GM18508 (cell line): Measurements from ENCODE around the gene TCEAL9.
"Not testable (repeated sequence)": the region's sequence is repeated elsewhere in the genome, so short reads cannot be mapped to it uniquely, and the experiment has no call there.

Experiments
- ATAC-seq: cut with Tn5 transposase; IDR thresholded peaks from one replicate; pipeline ENCODE4 v1.9.1; 2021; ENCODE audit warnings: moderate number of reproducible peaks; ENCODE audit not compliant: insufficient read depth, unreplicated experiment

Gene TCEAL9

DNA sequence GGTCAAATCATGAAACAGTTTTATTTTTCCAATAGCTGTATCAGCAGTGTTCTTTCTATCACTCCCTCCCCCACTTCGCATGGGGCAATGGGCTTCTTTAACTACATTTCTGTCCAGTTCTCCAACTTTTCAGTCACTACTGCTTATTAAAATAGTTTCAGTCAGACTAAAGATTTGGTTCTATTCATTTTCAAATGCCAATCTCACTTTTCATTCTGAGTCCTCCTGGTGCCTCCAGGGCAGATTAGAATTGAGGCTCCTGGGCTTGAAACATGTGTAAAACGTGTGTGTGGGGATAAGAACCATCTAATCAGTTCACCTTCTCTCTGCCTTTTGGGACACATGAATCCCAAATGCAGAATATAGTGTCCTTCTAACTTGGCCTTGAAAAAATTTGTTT, 16.6 kb downstream of the TCEAL9 start:
- ATAC-seq: no peak

DNA sequence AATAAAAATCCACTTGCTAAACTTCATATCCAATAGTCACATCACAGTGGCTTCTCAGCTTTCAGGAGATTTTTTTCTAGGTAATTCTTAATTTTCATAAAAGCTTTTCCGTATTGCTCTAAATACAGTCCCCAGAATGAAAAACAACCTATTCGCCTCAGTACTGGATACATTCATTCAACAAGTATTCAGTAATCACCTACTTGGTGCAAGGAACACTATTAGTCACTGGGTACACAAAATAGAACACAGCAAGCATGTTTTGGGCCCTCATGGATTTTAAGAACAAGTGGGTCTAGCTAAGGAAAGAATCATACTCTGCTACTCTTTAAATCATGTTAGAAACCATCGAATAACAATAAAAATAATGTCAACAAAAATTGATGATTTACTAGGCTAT, 17.3 kb downstream of the TCEAL9 start:
- no peak for ATAC-seq

DNA sequence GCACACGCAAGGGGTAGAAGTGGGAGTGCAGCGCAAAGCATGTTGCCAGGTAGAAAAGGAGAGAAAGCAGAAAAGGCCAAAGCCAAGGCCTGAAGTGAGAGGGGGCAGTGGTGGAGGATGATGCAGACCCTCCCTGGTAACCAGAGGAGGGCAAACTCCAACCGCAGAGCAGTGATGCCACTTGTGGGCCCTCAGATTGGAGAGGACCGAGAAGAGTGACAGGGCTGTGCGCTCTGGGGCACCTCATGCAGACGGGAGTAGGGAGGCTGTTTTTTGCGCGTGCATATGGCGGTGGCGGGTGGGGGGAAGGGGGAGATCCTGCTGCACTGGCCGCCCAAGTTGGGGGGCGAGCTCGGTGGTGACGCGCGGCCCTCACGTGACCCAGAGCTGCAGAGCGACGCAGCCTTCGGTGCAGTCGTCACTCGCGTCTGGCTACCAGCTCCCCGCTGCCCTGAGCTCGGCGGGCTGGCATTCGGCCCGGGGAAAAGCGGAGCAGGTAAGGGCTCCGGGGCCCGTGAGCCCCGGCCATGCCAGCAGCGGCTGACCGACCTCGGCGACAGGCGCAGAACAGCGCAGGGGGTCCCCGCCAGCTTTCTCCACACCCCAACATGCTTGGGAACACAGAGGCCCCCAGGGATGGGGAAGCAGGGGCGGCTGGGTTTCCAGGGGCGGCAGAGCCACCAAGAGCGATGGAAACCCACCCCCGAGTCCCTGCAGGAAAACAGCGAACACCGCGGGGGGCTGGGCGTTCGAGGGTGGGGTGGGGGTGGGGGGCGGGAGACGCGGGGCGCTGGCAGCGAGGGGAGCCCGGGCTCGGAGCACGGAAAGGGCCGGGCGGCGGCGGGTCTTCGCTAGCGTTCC, 20.0 kb downstream of the TCEAL9 start, which contains the start of gene BEX3:
Gene BEX3 (plus strand): TSS at position 421 of the 861 bp plus-strand sequence. CDS start 984 bp downstream, outside the sequence.
- ATAC-seq: no peak

DNA sequence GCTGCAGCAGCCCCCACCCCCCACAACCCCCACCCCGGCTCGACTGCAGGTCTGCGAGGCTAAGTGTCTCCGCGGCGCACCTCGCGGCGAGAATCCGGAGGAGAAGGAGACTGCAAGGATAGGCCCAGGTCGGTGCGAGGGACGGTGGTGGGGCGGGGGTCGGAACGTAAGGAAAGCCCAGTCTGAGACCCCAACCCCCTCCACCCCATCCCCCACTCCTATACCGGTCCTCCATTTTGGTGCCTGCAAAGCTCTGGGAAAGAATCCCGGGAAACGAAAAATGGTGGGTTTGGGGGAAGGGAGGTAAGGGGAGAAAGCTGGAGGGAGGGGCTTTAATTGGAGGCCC, 20.6 kb downstream of the TCEAL9 start:
- ATAC-seq: no peak

DNA sequence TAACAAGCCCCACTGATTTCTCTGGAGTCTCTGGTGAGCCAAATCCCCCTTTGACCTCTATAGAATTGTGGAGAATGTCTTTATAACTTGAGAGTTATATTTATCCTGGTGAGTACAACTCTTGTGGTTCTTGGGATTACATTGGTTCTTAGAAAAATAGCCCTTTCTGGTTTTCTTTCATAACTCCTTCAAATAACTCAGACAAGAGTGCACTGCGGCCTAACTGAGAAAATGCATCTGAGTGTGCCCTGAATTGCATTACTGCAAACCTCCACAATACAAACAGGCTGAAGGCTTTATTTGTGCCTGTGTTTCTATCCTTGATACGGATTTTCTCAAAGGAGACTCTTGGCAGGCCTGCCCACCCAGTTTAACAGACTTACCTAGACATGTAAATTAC, 22.7 kb downstream of the TCEAL9 start:
- no peak for ATAC-seq

DNA sequence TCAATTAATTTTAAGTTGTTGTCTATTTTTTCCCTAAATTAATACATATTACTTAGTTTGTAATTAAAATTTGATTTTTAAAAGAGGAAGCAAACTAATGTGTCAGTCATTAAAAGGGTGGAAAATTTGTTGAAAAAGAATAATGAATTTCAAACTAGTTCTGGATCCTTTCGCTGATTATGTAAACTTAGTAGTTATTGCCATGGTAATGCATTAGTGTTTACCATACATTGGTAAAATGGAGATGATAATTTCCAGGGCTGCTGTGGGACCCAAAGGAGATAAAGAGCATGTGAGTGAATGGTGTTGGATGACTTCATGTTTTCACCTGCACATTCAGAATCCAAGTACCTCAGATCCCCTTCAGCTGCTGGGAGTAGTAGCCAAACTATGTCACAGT, 26.6 kb downstream of the TCEAL9 start:
- no peak for ATAC-seq

DNA sequence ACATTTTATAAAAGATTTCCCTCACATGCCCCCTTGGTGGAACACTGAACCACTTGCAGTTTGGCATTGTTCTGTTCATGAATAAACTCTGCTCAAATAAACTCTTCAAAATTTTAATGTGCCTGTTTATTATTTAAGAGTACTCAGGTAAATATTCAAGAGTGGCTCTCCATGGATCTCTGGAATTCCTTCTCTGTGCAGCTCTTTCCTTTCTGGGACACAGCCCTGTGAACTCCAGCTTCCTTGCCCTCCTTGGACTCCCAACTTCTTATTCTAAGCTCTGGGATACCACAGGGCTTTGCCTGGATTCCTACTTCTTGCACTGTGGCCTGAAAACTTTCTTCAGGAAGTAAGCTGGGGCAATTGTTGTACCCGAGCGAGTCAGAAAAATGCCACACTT, 28.4 kb downstream of the TCEAL9 start:
- ATAC-seq: no peak

DNA sequence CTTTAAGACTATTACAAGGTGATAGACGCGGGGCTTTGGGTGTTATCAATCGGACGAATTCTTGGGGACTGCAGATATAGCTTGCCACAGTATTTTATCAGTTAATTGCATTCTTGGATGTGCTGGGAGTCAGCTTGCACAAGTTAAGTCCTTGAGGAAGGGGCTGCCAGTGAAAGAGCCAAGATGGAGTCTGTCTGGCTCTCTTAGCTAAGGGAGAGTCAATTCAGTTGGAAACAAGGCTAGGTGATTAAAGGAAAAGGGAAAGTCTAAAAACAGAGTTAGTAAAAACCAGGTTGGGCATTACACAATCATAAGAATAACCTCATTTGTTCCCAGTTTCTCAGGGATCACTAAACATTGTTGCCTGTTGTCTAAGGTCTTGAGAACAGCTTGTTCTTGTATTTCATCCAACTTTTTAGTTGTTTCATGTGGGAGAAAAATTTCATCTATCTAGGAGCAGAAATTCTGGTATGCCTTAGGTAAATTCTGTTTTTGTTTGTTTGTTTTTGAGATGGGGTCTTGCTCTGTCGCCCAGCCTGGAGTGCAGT, 29.1 kb downstream of the TCEAL9 start:
- not testable (repeated sequence) for ATAC-seq

DNA sequence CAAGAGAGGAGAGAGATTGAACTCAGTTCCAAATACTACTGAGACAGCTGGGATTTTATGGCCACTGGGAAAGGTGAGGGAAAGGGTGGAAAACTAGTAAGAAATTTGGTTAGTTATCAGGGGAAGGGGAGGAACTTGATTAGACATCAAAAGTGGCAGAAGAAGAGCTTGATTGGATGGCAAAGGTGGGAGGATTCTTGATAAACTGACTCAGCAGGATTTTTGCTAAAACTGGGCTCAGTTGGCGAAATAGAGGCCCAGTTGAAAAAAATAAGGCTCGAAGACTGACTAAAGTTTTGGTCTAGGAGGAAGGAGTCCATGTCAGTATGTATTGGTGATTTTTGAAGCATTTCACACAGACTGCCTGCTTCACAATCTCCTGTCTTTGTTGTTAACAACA, 30.0 kb downstream of the TCEAL9 start:
- ATAC-seq: no peak

DNA sequence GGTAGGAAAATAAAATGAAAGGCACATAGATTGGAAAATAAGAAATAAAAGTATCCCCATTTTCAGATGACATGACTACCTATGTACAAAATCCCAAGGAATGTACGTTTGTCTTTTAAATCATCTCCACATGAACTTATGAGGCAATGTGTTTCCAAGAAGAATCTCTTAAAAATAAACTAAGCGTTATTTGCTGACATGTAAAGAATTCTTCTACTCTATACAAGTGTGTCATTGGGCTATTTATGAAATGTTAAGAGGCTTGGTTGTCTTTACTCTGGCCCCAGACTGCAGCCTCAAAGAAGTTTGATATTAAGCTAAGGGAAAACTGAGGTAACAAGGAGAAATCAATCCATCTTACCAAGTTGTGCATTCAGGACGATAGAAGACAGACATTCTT, 37.2 kb downstream of the TCEAL9 start:
- no peak for ATAC-seq

DNA sequence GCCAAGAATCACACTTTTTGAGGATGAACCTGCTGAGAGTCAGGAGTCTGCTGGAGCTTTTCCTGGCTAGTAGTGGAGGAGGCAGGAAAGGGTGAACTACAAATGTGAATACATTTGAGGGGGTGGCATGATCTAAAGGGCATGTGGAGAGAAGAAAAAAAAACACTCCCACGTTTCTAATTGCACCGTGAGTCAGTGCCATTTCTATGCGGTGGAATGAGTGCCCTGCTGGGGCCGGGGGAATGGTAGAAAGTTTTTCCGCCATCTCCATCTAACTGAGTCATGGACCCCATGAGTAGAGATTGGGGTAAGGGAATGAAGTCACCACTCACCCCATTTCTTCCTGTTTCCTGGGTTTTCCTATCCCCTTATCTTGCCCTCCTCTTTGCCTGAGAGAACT, 39.9 kb downstream of the TCEAL9 start:
- no peak for ATAC-seq

DNA sequence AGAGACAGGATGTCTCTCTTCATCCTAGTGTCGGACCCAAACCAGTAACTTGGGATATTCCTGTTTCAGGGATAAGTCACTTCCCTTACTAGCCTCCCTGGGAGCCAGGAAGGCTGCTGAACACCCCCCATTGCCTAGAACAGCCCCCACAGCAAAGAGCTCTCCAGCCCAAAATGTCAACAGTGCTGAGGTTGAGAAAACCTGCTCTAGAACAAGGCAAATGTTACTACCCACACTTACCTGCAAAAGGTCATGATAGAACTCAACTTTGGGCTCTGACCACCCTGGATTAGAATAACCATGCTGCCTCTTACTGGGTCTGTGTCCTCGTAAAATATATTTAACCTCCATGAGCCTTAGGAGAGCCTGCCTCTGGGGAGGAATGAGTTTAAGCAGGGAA, 40.4 kb downstream of the TCEAL9 start:
- no peak for ATAC-seq

DNA sequence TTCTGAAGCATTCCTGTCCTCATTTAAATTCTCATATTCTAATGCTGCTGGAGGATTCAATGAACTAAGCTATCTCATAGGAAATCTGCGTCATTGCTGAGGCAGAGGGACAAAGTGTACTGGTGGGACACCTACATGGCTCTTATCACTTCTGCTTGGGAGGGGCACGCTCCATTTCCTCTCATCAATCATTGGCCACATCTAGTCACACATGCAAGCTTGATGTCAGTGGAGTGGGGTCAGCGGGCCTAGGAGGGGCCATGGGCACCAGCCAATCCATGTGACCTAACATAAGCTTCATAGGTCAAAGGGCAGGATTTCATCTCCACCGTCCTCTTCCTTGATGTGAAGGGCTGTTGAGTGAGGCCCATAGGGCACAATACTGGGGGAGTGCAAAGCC, 41.4 kb downstream of the TCEAL9 start:
- no peak for ATAC-seq

DNA sequence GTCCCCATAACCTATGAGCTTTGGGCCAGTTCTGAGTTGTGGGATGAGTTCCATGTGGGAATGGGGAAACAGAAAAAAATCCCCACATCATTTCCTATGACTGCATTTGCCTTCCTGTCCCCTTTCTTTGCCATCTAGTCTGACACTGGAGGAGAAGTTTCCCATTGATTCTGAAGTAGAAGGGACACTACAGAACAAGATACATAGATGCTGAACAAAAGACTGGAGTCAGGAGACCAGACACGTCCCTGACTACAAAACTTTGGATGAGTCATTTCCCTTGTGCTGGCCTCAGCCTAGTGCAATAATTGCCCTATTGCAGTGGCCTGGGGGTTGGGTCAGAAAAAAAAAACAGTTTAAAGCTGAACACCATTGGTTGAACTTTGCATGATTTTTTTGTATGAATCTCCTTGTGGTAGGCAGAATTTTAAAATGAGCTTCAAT, 42.1 kb downstream of the TCEAL9 start:
- no peak for ATAC-seq

DNA sequence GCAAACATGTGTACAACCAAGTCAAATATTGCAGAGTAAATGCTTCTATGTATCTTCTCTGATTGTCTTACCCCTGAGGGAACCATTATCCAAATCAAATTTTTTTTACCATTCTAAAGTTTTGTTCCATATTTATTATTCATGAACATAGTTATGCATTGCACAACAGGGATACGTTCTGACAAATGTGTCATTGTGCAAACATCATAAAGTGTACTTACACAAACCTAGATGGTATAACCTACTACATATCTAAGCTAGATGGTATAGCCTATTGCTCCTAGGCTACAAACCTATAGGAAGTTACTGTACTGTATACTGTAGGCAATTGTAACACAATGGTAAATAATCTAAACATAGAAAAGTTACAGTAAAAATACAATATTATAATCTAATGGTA, 43.4 kb downstream of the TCEAL9 start:
- no peak for ATAC-seq

DNA sequence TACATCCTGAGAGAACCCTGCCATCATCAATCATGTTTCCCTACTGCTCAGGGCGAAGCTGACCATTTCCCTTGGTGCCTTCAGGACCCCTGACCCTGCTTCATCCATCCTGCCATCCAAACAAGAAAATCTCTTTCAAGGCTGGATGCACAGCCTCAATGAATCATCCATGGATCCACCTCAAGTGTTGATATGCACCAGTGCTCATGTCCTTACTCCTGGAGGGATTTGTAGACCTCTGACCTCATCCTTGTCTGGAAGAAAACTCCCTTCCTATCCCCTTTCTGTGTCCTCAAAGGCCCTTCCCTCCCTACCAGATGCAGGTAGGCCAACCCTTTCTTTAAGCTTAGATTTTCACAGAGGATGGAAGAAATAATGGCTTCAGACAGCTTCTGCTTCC, 44.6 kb downstream of the TCEAL9 start:
- ATAC-seq: no peak

DNA sequence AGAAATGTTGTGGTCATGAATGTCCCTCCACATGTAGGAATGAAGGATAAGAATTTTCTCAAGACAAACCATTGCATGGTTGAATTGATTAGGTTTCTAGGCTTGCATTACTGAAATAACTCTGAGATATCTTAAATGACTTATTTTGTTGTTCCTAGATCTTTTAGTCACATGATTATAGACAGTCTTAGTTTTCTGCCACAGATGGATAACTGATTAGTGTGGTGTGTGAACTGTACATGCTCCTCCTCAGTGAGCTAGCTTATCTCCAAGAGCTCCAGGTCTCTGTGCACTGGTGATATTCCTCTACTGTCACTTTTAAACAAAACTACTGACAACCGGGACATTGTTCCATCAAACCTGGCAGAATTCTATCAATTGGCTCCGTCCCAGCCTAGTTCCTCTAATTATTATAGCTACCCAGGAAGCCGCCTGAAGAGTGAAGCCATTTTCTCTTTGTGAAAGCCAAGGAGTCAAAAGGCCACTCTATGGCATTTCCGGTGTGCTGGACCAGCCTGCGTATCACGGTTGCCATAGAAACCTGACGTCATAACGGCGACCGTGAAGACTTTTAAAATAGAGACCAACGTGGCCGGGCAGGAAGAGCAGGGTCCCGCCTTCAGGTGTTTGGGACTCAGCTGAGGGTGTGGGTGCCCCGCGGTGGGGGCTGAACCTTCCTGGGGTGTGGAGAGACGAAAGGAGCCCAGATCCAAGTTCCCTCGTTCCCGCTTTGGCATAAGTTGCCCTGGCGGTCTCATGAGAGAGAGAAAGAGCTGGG, 48.1 kb downstream of the TCEAL9 start:
- peak; percentile 87 for ATAC-seq

DNA sequence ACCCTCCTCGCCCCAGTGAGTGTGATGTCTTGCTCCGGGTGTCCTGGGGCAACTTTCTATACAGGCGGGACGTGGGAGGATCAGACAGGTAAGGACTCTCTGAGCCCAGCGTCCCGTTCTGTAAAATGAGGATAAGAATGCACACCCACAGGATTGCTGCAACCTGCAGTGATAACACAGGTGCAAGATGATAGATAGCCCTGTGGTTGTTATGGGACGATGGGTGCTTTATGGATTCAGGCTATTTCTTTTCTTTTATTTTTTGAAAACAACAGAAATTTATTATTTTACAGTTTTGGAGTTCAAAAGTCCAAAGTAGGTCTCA, 48.7 kb downstream of the TCEAL9 start:
- no peak for ATAC-seq

DNA sequence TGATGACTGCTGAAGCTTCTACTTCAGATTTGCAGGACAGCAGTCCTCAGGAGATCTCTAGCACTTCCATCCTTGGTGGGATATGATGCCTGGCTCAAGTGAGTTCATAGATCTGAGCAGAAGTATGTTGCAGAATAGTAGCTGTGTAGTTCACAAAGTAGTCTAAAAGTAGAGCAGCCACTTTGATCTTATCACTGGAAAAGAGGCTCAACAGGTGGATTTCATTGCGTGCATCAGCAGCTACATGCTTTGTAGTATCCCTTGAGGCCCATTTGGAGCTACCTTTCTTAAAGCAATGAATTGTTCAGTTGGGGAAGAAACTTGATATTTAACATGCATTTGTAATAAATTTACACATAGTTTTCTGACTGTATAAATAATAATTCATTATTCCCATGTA, 50.0 kb downstream of the TCEAL9 start:
- no peak for ATAC-seq

DNA sequence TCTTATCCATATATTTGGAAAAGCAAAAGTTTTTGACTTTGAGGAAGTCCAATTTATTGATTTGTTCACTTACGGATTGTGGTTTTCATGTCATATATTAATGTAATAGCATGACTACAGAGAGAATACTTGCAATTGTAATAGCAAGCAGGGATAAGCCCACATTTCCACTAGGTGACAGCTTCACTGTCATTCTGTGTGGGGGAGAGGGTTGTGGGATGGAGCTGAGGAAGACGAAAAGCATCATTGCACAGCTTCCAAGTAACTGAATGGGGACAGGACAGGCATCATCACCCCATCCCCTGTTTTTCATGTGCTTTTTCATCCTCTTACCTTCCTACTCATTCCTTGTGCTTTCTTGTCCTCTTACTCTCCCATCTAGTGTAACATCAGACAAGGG, 51.5 kb downstream of the TCEAL9 start:
- no peak for ATAC-seq
